ENCODE data around the gene DDX5.
A peak's percentile ranks its signal among the peaks of the same experiment; 100 is the strongest.
"Not testable (repeated sequence)": the region's sequence is repeated elsewhere in the genome, so short reads cannot be mapped to it uniquely, and the experiment has no call there.

DDX5 gene

DNA sequence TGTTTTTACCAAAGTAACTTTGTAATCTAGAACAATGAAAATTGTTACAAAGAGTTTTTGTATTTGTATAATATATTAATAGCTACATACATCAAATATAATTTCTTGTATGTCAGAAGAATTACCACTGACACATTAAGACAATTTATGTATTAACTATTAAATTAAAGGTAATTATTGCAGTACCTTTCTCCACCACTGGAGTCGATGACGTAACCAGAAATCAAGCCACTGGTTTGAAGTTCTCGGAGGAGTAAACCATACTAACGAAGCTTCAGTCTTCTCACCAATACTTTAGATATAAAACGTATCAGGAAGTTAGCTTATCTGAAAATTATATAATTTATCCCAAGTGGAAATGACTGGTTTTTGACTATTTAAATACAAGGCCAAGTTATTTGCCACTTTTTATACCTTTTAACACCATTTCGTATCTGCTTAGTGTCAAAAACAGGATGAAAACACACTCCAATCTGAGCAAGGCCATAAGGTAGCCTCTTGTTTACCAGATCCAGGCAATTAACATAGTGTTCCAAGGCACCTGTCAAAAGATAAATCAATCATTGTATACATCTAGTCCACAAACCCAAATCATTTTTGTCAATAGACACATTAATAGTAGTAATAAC, 13.5 kb downstream of the DDX5 start:
- DNase-seq (ENCODE audit: low read depth) = no peak

DNA sequence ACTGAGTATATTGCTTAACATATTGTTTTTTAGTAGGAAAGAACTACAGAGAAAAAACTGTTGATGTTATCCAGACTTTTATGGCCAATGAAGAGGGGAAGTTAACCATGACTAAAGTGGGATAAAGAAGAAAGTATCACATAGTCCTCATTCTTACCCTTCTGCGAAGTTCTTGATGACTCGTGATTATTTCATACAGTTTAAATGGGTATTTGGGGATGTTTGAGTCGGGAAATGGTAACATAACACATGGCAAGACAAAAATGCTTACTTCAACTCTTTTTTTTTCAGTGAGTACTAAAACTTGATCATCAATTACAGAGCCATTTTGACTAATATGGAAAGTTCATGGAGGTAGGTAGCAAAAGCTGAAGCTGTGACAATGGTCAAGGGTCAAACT, 14.1 kb downstream of the DDX5 start:
- DNase-seq (ENCODE audit: low read depth) = peak; percentile 31

DNA sequence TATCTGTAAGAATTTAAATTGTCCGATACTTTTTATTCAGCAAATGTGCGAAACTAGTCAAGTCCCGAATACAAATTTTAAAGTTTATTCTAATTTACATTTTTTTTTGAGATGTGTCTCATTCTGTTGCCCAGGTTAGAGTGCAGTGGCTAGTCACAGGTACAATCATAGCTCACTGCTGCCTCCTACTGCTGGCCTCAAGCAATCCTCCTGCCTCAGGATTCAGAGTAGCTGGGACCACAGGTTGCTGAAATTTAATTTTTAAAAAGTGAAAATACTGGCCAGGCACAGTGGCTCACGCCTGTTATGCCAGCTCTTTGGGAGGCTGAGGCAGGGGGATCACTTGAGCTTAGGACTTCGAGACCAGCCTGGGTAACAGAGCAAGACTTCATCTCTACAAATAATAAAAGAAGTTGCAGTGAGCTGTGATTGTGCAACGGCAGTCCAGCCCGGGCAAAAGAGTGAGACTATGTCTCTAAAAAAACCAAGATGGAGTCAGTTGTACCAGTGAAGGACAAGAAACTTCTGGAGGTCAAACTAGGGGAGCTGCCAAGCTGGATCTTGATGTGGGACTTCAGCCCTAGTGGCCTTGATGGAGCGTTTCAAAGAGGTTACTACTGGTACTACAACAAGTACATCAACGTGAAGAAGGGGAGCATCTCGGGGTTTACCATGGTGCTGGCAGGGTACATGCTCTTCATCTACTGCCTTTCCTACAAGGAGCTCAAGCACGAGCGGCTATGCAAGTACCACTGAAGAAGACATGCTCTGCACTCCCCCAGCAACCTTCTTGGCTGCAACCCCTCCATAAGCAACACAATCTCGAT, 14.8 kb downstream of the DDX5 start:
- no peak for DNase-seq (ENCODE audit: low read depth)

DNA sequence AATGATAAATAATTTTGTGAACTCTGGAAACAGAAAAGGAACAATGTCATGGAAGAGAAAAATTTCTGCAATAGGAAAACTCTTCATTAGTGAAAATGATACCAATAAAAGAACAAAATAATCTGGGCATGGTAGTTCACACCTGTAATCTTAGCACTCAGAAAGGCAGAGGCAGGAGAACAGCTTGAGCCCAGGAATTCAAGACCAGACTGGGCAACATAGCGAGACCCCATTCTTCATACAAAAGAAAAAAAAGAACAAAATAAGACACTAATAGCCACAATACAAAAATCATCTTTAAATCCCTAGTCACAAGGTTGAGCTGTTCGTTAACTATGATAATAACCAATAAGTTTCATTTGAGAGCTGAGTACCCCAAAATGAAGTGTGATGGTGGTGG, 17.8 kb downstream of the DDX5 start:
- DNase-seq (ENCODE audit: low read depth) = no peak

DNA sequence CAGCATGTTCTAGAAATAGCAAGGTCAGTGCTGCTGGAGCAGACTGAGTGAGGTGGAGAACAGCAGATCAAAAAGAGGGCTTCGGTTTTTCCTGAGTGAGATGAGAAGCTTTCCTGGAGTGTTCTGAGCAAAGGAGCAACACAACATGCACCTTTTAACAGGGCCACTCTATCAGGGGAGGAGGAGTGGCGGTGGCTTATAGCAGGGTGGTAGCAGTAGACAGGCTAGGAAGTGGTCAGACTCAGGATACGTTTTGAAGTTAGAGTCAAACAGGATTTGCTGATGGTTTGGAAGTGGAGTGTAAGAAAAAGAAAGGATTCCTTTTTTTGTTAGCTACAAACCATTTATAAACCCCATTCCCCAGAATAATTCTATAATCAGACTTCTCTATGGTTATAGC, 21.7 kb downstream of the DDX5 start:
- DNase-seq (ENCODE audit: low read depth) = no peak

DNA sequence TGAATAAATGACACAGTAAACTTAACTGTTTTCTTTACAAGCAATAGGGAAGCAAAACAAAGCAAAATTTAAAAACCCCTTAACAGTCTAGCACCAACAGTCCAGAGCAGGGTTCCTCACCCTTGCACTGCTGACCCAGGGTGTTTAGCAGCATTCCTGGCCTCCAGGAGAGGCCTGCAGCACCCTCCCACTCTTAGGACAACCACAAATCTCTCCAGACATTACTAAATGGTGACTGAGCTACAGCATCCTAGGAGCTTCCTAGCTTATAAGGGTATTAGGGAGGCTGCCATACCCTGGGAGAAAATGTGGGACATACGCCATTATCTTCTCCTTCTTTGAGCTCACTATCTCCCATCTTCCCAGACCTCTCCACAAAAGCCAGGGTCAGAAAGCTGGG, 25.1 kb downstream of the DDX5 start:
- DNase-seq (ENCODE audit: low read depth) = no peak

DNA sequence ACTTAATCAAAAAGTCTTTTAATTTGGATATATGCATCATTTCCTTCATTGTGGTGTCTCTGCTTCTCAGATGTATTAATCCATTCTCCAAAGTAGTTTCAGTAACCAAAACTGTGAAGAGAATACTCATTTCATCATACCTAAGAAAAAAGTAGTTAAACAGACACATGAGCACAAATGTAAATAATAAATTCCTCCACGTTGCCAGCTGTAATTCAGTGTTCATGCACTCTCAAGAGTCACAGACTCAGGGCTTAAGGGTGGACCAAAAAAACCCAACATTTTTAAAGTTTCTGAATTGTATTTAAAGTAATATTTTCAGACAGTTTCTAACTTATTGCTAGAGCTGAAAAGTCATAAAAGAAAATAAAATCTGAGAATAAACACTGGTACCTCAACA, 28.2 kb downstream of the DDX5 start:
- DNase-seq (ENCODE audit: low read depth) = no peak

DNA sequence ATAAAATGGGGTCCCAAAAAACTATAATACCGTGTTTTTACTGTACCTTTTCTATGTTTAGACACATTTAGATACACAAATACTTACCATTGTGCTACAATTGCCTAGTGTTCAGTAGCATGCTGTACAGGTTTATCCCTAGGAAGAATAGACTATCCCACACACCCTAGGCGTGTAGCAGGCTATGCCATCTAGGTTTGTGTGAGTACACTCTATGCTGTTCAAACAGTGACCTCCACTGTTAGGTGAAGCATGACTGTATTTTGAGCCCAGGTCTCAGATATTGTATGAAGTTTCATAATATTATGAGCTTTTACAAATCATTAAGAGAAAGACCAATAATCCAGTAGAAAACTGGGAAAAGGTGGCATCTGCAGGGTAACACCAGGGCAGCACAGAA, 33.5 kb downstream of the DDX5 start:
- no peak for DNase-seq (ENCODE audit: low read depth)

DNA sequence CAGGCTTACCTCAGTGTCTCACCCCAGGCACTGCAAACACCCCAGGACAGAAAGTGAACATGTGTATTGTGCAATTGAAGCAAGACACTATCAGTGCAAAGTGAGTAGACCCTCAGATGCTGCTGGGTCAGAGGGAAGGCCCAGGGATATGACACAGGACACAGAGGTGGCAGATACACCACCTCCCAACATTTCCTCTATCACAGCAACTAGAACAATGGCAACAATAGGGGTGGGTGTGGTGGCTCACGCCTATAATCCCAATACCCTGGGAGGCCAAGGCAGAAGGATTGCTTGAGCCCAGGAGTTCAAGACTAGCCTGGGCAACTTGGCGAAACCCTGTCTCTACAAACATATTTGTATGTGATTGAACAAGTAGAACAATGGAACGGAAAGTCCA, 34.6 kb downstream of the DDX5 start:
- no peak for DNase-seq (ENCODE audit: low read depth)

DNA sequence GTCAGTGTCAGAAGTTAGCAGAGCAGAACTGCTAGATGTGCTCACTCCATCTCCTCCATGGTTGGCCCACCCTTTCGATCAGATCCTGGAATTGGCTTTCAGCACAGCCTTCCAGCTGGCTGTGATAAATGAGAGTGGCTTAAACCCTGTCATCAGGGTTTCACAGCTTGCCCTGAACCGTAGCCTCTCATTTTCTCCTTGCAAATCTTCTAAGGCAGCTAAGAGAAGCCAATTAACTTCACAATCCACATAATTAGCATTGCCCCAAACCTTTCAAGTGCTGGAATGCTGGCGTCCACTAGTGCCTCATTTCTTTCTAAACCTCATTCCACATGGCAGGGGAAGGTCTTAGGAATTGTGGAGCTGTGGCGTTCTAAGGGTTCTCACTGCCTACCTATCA, 35.5 kb downstream of the DDX5 start:
- DNase-seq (ENCODE audit: low read depth) = no peak

DNA sequence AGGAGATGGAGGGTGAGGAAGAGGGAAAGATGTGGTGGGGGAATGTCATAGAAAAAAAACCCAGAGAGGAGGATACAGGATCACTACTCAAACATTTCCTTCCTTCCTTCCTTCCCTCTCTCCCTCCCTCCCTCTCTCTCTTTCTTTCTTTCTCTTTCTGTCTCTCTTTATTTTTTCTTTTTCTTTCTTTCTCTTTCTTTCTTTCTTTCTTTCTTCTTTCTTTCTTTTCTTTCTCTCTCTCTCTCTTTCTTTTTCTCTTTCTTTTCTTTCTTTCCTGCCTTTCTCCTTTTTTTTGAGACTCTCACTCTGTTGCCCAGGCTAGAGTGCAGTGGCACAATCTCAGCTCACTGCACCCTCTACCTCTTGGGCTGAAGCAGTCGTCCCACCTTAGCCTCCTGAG, 39.3 kb downstream of the DDX5 start:
- not testable (repeated sequence) for DNase-seq (ENCODE audit: low read depth)

DNA sequence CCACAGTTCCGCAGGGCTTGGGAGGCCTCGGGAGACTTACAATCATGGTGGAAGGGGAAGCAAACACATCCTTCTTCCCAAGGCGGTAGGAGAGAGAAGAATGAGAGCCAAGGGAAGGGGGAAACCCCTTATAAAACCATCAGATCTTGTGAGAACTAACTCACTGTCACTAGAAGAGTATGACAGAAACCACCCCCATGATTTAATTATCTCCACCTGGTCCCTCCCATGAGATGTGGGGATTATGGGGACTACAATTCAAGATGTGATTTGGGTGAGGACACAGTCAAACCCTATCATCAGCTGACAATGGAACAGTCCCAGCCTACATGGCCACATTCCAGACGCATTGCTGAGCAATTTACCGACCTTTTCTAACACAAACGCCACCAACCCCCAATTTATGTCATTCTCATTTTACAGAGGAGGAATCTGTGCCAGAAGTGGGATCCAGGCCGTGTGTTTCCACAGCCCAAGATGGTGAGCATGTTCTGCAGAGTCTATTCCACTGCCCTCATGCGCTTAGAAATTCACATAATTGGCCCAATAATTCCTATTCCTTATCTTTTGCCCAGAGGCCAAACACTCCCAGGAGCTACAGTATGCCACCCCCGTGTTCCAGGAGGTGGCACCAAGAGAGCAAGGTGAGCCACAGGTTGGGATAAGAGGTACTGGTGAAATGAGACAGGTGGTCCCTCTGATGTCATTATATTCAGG, 39.9 kb downstream of the DDX5 start:
- DNase-seq (ENCODE audit: low read depth) = no peak

DNA sequence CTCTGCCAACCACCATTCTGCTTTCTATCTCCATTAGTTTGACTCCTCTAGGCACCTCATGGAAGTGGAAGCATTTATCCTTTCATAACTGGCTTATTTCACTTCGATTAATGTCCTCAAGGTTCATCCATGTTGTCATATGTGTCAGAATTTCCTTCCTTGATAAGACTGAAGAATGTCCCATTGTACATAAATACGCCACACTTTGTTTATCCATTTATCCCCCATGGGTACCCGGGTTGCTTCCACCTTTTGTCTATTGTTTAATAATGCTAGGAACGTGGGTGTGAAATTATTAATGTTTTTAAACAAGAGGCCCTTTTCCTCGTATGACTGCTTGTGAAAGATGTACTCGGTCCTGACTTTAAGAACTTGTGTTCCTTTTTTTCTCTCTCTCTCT, 44.3 kb downstream of the DDX5 start:
- DNase-seq (ENCODE audit: low read depth) = no peak

DNA sequence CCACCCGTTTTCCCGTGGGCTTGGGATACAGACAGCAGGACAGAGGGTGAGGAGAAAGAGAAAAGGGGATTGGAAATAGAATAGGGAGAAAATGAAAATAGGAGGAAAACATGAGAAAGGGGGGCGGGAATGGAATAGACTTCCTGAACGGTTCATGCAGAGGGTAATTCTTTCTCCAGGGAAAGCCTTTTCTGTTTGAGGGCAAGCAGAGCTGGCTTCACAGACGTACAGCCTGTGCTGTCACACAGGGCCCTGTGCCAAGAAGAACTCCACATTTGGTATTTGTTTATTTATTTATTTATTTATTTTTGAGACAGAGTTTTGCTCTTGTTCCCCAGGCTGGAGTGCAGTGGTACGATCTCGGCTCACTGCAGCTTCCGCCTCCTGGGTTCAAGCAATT, 45.1 kb downstream of the DDX5 start:
- DNase-seq (ENCODE audit: low read depth) = no peak

DNA sequence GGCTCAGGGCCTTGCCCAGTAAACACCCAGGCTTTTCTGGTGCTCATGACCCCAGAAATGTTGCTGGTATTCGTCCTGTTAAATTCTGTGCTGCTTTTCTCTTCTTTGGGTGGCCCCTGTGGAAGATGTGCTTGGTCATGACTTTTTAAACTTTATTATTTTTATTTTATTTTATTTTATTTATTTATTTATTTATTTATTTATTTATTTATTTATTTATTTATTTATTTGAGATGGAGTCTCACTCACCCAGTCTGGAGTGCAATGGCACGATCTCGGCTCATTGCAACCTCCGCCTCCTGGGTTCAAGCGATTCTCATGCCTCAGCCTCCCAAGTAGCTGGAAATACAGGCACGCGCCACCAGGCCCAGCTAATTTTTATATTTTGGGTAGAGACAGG, 46.3 kb downstream of the DDX5 start:
- not testable (repeated sequence) for DNase-seq (ENCODE audit: low read depth)

DNA sequence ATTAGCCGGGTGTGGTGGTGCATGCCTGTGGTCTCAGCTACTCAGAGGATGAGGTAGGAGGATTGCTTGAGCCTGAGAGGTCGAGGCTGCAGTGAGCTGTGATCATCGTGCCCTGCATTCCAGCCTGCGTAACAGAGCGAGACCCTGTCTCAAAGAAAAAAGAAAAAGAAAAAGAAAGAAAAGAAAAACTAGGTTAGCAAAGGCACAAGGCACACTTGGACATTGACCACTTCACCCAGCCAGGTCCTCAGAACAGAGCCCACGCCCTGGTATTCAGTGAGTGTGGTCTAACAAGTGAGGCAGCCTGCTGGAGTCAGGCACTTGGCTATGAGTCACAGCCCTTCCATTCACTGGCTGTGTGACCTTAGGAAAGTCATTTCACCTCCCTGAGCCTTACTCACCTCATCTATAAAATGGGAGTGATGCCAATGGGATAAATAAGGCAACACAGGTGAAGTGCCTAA, 46.8 kb downstream of the DDX5 start:
- peak; percentile 52 for DNase-seq (ENCODE audit: low read depth)

DNA sequence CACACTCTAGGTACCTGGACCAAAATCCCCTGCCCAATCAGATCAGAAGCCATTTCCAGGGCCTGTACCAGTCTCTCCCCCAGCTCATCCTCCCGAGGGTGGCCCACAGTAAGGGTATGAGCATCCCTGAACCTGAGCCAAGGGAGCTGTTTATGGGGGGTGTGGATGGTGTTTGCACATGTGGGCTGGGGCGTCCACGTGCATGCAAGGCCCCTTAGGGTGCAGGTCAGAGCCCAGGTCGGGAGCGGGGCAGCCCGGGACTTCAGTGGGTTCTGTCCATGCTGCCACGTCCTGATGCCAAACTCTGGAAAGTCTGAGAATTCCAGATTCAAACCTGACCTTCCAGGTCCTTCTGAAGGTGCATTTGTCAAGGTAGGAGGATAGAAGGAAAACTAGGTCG, 47.3 kb downstream of the DDX5 start:
- DNase-seq (ENCODE audit: low read depth) = no peak

DNA sequence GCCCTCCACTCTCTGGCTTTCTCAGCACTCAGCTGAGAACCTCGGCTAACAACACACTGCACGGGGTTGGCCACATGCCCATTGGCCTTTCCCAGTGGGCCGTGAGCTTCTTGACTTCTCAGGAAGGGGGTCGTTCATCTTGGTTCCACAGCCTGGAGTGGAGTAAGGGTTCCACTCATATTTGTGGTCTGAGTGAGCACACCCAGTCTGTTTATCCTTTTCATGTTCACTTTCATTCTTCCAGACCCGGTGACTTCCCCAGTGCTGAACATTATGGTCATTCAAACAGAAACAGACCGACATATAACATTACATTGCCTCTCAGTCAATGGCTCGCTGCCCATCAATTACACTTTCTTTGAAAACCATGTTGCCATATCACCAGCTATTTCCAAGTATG, 48.9 kb downstream of the DDX5 start:
- DNase-seq (ENCODE audit: low read depth) = no peak

DNA sequence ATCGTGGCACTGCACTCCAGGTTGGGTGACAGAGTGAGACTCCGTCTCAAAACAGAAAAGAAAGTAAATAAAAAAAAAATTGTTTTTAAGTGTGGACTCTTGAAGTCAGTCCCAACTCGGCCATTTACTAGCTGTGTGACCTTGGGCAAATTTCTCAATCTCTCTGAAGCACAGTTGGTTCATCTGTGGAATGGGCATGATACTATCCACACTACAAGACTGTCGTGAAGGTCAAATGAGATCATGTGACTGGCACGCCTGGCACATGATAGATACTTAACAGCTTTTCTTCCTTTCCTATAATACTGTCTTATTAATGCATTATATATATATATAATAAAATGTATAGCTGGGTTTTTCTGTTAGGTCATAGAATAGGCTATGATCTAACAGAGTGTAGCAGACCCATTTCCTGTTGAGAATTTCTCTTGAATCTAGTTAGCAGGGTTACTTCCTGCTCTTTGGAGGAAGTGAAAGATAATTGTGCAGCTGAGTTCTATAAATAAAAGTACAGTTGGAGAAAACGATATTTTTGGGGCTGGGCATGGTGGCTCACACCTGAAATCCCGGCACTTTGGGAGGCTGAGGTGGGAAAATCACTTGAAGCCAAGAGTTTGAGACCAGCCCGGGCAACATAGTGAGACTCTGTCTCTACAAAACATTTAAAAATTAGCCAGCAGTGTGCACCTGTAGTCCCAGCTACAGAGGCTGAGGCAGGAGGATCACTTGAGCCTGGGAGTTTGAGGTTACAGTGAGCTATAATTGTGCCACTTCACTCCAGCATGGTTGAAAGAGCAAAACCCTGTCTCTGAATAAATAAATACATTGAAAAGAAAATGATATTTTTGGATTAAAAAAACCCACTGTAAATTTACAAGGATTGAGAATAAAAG, 49.9 kb downstream of the DDX5 start:
- no peak for DNase-seq (ENCODE audit: low read depth)

DNA sequence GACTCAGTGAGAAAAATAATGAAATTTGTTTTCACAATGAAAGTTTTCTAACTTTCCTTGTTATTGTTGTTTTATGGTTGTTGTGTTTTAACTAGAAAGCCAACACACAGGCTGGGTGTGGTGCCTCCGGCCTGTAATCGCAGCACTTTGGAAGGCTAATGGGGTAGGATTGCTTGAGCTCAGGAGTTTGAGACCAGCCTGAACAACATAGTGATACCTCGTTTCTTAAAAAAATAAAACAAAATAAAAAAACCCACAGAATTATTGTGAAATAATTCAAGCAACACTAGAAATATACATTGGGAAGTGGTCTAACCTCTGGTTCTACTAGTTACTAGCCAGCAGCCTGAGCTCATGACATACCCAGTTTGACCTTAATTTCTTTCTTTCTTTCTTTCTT, 56.5 kb downstream of the DDX5 start:
- no peak for DNase-seq (ENCODE audit: low read depth)

DNA sequence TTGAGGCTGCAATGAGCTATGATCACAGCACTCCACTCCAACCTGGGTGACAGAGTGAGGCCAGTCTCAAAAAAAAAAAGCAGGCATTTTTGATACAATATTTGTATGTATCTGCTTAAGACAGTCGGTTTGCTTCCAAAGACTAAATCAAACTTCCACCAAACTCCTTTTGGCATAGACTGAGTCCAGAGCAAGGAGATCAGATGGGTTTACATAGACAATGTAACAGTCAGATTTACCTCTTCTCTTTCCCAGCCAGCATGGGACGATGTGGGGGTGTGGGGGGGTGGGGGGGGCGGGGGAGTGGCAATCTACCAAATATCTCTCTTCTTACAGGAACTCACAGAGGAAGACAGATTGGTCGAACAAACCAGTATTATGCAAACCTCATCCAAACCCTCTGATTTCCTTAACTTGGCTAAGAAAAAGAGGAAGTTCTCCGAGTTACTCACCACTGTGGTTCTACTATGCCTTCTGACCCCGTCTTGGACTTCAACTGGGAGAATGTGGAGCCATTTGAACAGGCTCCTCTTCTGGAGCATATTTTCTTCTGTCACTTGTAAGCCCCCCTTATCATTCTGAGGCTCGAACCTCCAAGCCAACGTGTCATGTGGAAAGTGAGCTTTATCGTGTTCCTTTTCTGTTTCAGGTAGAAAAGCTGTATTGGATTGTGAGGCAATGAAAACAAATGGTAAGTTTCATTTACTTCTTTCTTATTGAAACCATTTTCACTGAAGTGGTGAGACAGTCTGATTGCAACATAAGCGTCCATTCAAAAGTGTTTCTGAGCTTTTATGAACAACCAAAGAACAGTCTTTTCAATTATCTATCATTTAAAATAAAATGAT, 57.2 kb downstream of the DDX5 start, which contains the start of gene MILR1:
TSS of gene MILR1 (plus strand) at position 451 of the 848 bp plus-strand sequence. CDS start at position 505, 54 bp downstream.
- DNase-seq (ENCODE audit: low read depth) = peak; percentile 70
